Measurements from ENCODE around the gene MAGED2.
A peak's percentile ranks its signal among the peaks of the same experiment; 100 is the strongest.
"Not testable (repeated sequence)": the region's sequence is repeated elsewhere in the genome, so short reads cannot be mapped to it uniquely, and the experiment has no call there.

The MAGED2 gene

DNA sequence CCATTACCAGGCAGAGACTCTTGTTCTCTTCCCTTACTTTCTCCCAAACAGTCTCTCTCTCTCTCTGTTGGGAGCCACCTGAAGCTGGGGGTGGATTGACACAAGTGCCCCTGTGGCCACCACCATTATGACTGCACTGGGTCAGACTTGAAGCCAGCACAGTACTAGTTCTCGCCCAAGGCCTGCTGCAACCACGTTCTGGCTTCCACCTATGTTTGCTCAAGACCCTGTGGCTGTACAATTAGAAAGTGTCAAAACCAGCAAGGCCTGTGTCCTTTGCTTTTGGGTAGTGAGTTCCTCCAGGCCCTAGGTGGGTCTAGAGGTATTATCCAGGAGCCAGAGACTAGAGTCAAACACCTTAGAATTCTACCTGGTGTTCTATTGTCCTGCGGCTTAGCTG, 31.0 kb downstream of the MAGED2 start:
- H2BK5ac ChIP-seq (ENCODE audit: low read length) = no peak overlapping the region
- WGBS, 2 donors (ENCODE audit: extremely low coverage in 2 of 2, insufficient read length in 2 of 2, insufficient replicate concordance in 1 of 2) = no CpG with 5 or more reads among the region's 3 CpGs
- H3K27ac ChIP-seq (replicated peaks; ENCODE audit: low read length) = no peak overlapping the region
- no peaks in the 10 kb centered on the region for H3K36me3 ChIP-seq (replicated peaks in 1 of 2; ENCODE audit: control insufficient read depth in 2 of 2, insufficient read depth in 2 of 2, low read length in 2 of 2)
- H3K18ac ChIP-seq (ENCODE audit: low read length) = no peak overlapping the region
- no peak overlapping the region for H3K4me3 ChIP-seq (ENCODE audit: low read length in 2 of 2)
- H4K8ac ChIP-seq (ENCODE audit: low read depth, low read length) = no peak overlapping the region
- no peak overlapping the region for H3K9ac ChIP-seq (ENCODE audit: low read depth, low read length, poor library complexity)
- H3K9me3 ChIP-seq (replicated peaks in 1 of 2; ENCODE audit: control insufficient read depth in 2 of 2, insufficient read depth in 1 of 2, low read depth in 1 of 2, low read length in 2 of 2) = no peaks in the 10 kb centered on the region
- no peaks in the 10 kb centered on the region for H3K27me3 ChIP-seq (ENCODE audit: control insufficient read depth in 3 of 3, insufficient read depth in 3 of 3, low read depth in 1 of 3, low read length in 3 of 3)
- H3K79me1 ChIP-seq (ENCODE audit: low read depth, low read length) = no peaks in the 10 kb centered on the region
- no peak overlapping the region for H4K91ac ChIP-seq (ENCODE audit: low read depth, low read length, poor library complexity)
- no peak overlapping the region for H2BK15ac ChIP-seq (ENCODE audit: low read length)
- no peak overlapping the region for H2AFZ ChIP-seq (ENCODE audit: low read length)
- H3K23ac ChIP-seq (ENCODE audit: low read depth, low read length, poor library complexity) = no peak overlapping the region
- H2BK12ac ChIP-seq (ENCODE audit: low read length) = no peak overlapping the region
- no peak overlapping the region for H3K4ac ChIP-seq (ENCODE audit: low read length)
- no peak overlapping the region for H2BK120ac ChIP-seq (ENCODE audit: low read depth, low read length)
- no peak overlapping the region for H3K4me2 ChIP-seq (ENCODE audit: insufficient read depth, low read length, poor library complexity, severe bottlenecking)
- no peak overlapping the region for H3K14ac ChIP-seq (ENCODE audit: low read length)
- H3K4me1 ChIP-seq (ENCODE audit: control insufficient read depth in 2 of 2, insufficient read depth in 1 of 2, low read depth in 1 of 2, low read length in 2 of 2) = peaks cover 4 to 5% of the 10 kb centered on the region in 2 donors
- no peak overlapping the region for H2AK5ac ChIP-seq (ENCODE audit: low read depth, low read length)
- DNase-seq (ENCODE audit: low spot score) = no peak

DNA sequence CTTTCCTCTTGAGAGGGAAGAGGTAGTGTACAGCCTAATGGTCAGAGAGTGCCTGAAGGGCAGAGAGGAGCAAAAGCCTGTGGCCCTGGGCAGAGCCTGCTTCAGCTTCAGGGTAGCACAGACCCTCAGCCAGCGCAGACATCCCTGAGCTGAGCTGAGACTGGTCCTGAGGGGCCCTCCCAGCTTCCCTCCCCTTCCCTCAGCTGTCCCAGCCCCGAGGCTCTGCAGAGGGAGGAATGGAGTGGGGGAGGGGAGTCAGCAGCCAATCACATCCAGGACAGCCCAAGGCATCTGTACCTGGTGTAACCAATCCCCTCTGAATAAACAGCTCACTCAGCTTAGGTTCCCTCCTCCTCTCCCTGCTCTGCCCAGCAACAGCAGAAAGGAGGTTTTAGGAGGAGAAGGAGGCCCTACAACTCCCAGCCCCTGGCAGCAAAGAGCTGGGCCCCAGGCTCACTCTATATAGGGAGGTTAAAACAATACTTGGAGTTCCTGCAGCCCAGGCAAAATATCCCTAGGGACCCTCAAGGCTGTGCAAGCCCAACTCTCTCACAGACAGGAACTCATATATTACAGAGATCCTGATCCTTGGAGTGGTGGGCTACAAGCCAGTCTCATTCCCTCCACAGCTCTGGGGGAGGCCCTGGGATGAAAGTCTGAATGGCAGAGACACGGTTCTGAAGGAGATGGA, 33.8 kb downstream of the MAGED2 start:
- not testable (repeated sequence) for H3K4ac ChIP-seq (ENCODE audit: low read length); H3K18ac ChIP-seq (ENCODE audit: low read length); H3K27me3 ChIP-seq (ENCODE audit: control insufficient read depth in 3 of 3, insufficient read depth in 3 of 3, low read depth in 1 of 3, low read length in 3 of 3); H2BK15ac ChIP-seq (ENCODE audit: low read length); H4K8ac ChIP-seq (ENCODE audit: low read depth, low read length); H2BK12ac ChIP-seq (ENCODE audit: low read length); H3K79me1 ChIP-seq (ENCODE audit: low read depth, low read length); H3K14ac ChIP-seq (ENCODE audit: low read length); H3K9me3 ChIP-seq (replicated peaks in 1 of 2; ENCODE audit: control insufficient read depth in 2 of 2, insufficient read depth in 1 of 2, low read depth in 1 of 2, low read length in 2 of 2); H3K9ac ChIP-seq (ENCODE audit: low read depth, low read length, poor library complexity); H3K23ac ChIP-seq (ENCODE audit: low read depth, low read length, poor library complexity); H2AK5ac ChIP-seq (ENCODE audit: low read depth, low read length); H3K4me1 ChIP-seq (ENCODE audit: control insufficient read depth in 2 of 2, insufficient read depth in 1 of 2, low read depth in 1 of 2, low read length in 2 of 2); H4K91ac ChIP-seq (ENCODE audit: low read depth, low read length, poor library complexity); H2BK120ac ChIP-seq (ENCODE audit: low read depth, low read length); H3K36me3 ChIP-seq (replicated peaks in 1 of 2; ENCODE audit: control insufficient read depth in 2 of 2, insufficient read depth in 2 of 2, low read length in 2 of 2); H2BK5ac ChIP-seq (ENCODE audit: low read length)
- peak overlapping the region in 1 of 2 donors; percentile 25 for H3K4me3 ChIP-seq (ENCODE audit: low read length in 2 of 2)
- peak; percentile 11 for DNase-seq (ENCODE audit: low spot score)
- peak overlapping the region; percentile 18 for H3K4me2 ChIP-seq (ENCODE audit: insufficient read depth, low read length, poor library complexity, severe bottlenecking)
- no CpG with 5 or more reads among the region's 3 CpGs for WGBS, 2 donors (ENCODE audit: extremely low coverage in 2 of 2, insufficient read length in 2 of 2, insufficient replicate concordance in 1 of 2)
- H3K27ac ChIP-seq (replicated peaks; ENCODE audit: low read length) = peak overlapping the region; percentile 89
- peak overlapping the region; percentile 82 for H2AFZ ChIP-seq (ENCODE audit: low read length)

DNA sequence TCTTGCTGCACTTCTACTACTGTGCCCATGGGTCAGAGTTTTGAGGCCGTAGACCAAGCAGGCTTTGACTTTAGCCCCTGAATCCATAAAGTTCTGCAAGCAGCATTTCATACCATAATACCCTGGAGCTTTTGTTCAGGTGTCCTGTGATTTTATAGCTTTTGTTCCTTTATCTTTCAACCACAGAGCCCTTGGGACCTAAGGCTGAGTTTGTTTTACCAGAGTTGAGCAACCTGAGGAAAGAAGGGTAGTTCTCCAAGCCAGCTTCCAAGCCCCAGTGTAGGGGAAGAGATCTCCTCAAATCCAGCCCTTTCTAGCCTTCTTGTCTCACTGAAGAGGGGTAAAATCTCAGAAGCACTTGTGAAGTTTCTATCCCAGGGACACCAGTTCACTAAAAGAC, 35.1 kb downstream of the MAGED2 start:
- no peak overlapping the region for H2BK120ac ChIP-seq (ENCODE audit: low read depth, low read length)
- no peak overlapping the region for H3K4me2 ChIP-seq (ENCODE audit: insufficient read depth, low read length, poor library complexity, severe bottlenecking)
- no peak overlapping the region for H3K4me3 ChIP-seq (ENCODE audit: low read length in 2 of 2)
- H2BK5ac ChIP-seq (ENCODE audit: low read length) = no peak overlapping the region
- H3K9ac ChIP-seq (ENCODE audit: low read depth, low read length, poor library complexity) = no peak overlapping the region
- no peaks in the 10 kb centered on the region for H3K36me3 ChIP-seq (replicated peaks in 1 of 2; ENCODE audit: control insufficient read depth in 2 of 2, insufficient read depth in 2 of 2, low read length in 2 of 2)
- no peaks in the 10 kb centered on the region for H3K27me3 ChIP-seq (ENCODE audit: control insufficient read depth in 3 of 3, insufficient read depth in 3 of 3, low read depth in 1 of 3, low read length in 3 of 3)
- no peaks in the 10 kb centered on the region for H3K9me3 ChIP-seq (replicated peaks in 1 of 2; ENCODE audit: control insufficient read depth in 2 of 2, insufficient read depth in 1 of 2, low read depth in 1 of 2, low read length in 2 of 2)
- no peak overlapping the region for H2AFZ ChIP-seq (ENCODE audit: low read length)
- no peak overlapping the region for H2AK5ac ChIP-seq (ENCODE audit: low read depth, low read length)
- H2BK12ac ChIP-seq (ENCODE audit: low read length) = no peak overlapping the region
- no peak overlapping the region for H3K23ac ChIP-seq (ENCODE audit: low read depth, low read length, poor library complexity)
- H3K27ac ChIP-seq (replicated peaks; ENCODE audit: low read length) = no peak overlapping the region
- no peak overlapping the region for H3K14ac ChIP-seq (ENCODE audit: low read length)
- WGBS, 2 donors (ENCODE audit: extremely low coverage in 2 of 2, insufficient read length in 2 of 2, insufficient replicate concordance in 1 of 2) = no CpG with 5 or more reads among the region's 1 CpG
- peaks cover 4 to 5% of the 10 kb centered on the region in 2 donors for H3K4me1 ChIP-seq (ENCODE audit: control insufficient read depth in 2 of 2, insufficient read depth in 1 of 2, low read depth in 1 of 2, low read length in 2 of 2)
- H4K8ac ChIP-seq (ENCODE audit: low read depth, low read length) = no peak overlapping the region
- H3K4ac ChIP-seq (ENCODE audit: low read length) = no peak overlapping the region
- no peak overlapping the region for H3K18ac ChIP-seq (ENCODE audit: low read length)
- H2BK15ac ChIP-seq (ENCODE audit: low read length) = no peak overlapping the region
- H4K91ac ChIP-seq (ENCODE audit: low read depth, low read length, poor library complexity) = no peak overlapping the region
- H3K79me1 ChIP-seq (ENCODE audit: low read depth, low read length) = no peaks in the 10 kb centered on the region
- DNase-seq (ENCODE audit: low spot score) = no peak

- no peaks in the 10 kb centered on the region for H3K79me1 ChIP-seq (ENCODE audit: low read depth, low read length)
- no peak overlapping the region for H3K4ac ChIP-seq (ENCODE audit: low read length)
- H4K91ac ChIP-seq (ENCODE audit: low read depth, low read length, poor library complexity) = no peak overlapping the region
- H3K23ac ChIP-seq (ENCODE audit: low read depth, low read length, poor library complexity) = no peak overlapping the region
- H3K4me1 ChIP-seq (ENCODE audit: control insufficient read depth in 2 of 2, insufficient read depth in 1 of 2, low read depth in 1 of 2, low read length in 2 of 2) = peaks cover 4 to 5% of the 10 kb centered on the region in 2 donors
- no peaks in the 10 kb centered on the region for H3K9me3 ChIP-seq (replicated peaks in 1 of 2; ENCODE audit: control insufficient read depth in 2 of 2, insufficient read depth in 1 of 2, low read depth in 1 of 2, low read length in 2 of 2)
- WGBS, 2 donors (ENCODE audit: extremely low coverage in 2 of 2, insufficient read length in 2 of 2, insufficient replicate concordance in 1 of 2) = no CpG with 5 or more reads among the region's 2 CpGs
- H3K27me3 ChIP-seq (ENCODE audit: control insufficient read depth in 3 of 3, insufficient read depth in 3 of 3, low read depth in 1 of 3, low read length in 3 of 3) = no peaks in the 10 kb centered on the region
- no peak overlapping the region for H2AFZ ChIP-seq (ENCODE audit: low read length)
- no peaks in the 10 kb centered on the region for H3K36me3 ChIP-seq (replicated peaks in 1 of 2; ENCODE audit: control insufficient read depth in 2 of 2, insufficient read depth in 2 of 2, low read length in 2 of 2)
- no peak overlapping the region for H3K27ac ChIP-seq (replicated peaks; ENCODE audit: low read length)
- DNase-seq (ENCODE audit: low spot score) = no peak
- H3K14ac ChIP-seq (ENCODE audit: low read length) = no peak overlapping the region
- no peak overlapping the region for H3K4me3 ChIP-seq (ENCODE audit: low read length in 2 of 2)
- no peak overlapping the region for H2BK5ac ChIP-seq (ENCODE audit: low read length)
- no peak overlapping the region for H4K8ac ChIP-seq (ENCODE audit: low read depth, low read length)
- no peak overlapping the region for H3K4me2 ChIP-seq (ENCODE audit: insufficient read depth, low read length, poor library complexity, severe bottlenecking)
- no peak overlapping the region for H3K9ac ChIP-seq (ENCODE audit: low read depth, low read length, poor library complexity)
- H2BK15ac ChIP-seq (ENCODE audit: low read length) = no peak overlapping the region
- H2BK120ac ChIP-seq (ENCODE audit: low read depth, low read length) = no peak overlapping the region
- no peak overlapping the region for H3K18ac ChIP-seq (ENCODE audit: low read length)
- H2BK12ac ChIP-seq (ENCODE audit: low read length) = no peak overlapping the region
- H2AK5ac ChIP-seq (ENCODE audit: low read depth, low read length) = no peak overlapping the region
These were observed 35.5 kb downstream of the MAGED2 start for GRCh38 chrX:54843050-54843449.
